Thoracic aorta (tissue), 2 donors: ENCODE results near the gene EPHX1. TPM values are rescaled to one million over a fixed set of nuclear protein-coding genes. Genes with fewer than 3 reads are reported as not detected.
"Not testable (repeated sequence)": the region's sequence is repeated elsewhere in the genome, so short reads cannot be mapped to it uniquely, and the experiment has no call there.

Experiments used
- ATAC-seq: fragments of 150-250 bp; one replicate; pipeline ENCODE4 v1.8.0; 2017; ENCODE audit warnings: low read depth; ENCODE audit not compliant: insufficient number of reproducible peaks, low FRiP score
- DNase-seq: peaks from one replicate; pipeline ENCODE4 v3.0.0-alpha.2; 2020; ENCODE audit warnings: low spot score
- H3K27ac ChIP-seq, 2 donors: fragments of 200-600 bp; sonication (generic); 1 replicate in 1 of 2; 2 replicates in 1 of 2; pipeline ENCODE4 v1.5.1; 2016; ENCODE audit warnings: mild to moderate bottlenecking in 2 of 2, moderate library complexity in 2 of 2
- H3K27me3 ChIP-seq: fragments of 200-600 bp; sonication (generic); replicated peaks from 2 replicates; pipeline ENCODE4 v1.6.0; 2016; ENCODE audit warnings: mild to moderate bottlenecking; ENCODE audit not compliant: insufficient read depth
- H3K36me3 ChIP-seq: fragments of 200-600 bp; sonication (generic); one replicate; pipeline ENCODE4 v1.5.1; 2016
- H3K4me1 ChIP-seq, 2 donors: fragments of 200-600 bp; sonication (generic); 1 replicate in 1 of 2; 2 replicates in 1 of 2; pipeline versions ENCODE4 v1.5.1 to v1.6.0; 2016; ENCODE audit warnings: low read depth in 2 of 2, mild to moderate bottlenecking in 1 of 2; ENCODE audit not compliant: control insufficient read depth in 1 of 2
- H3K4me3 ChIP-seq: fragments of 200-600 bp; sonication (generic); 2 replicates; pipeline ENCODE4 v1.5.1; 2016; ENCODE audit warnings: mild to moderate bottlenecking
- H3K9me3 ChIP-seq: fragments of 200-600 bp; sonication (generic); 2 replicates; pipeline ENCODE4 v1.5.1; 2016
- CTCF ChIP-seq: fragments of 200-600 bp; sonication (generic); IDR thresholded peaks from one replicate; pipeline ENCODE4 v1.5.1; 2019; ENCODE audit warnings: antibody characterized with exemption
- total RNA-seq, 2 donors: library from RNA; depleted of rRNA; stranded (reverse); fragments of >200 nt; gene quantifications; one replicate each; pipeline versions ENCODE4 v1.1.0 to v1.2.3, GENCODE V29; 2016

EPHX1 gene
- total RNA-seq, 2 donors from 2014 or later, result 58.9 to 77.6 TPM

GRCh38 chr1:225806249-225806648, 3.7 kb upstream of the EPHX1 start:
- DNase-seq (no peak), ATAC-seq (no peak)
- Histone ChIP-seq H3K4me3 (no peak overlapping the region), H3K36me3 (no peaks in the 10 kb centered on the region), H3K9me3 (no peaks in the 10 kb centered on the region), H3K27ac (no peak overlapping the region), H3K4me1 (peaks cover 0 to 8% of the 10 kb centered on the region in 2 donors), H3K27me3 (no peaks in the 10 kb centered on the region)
- TF ChIP-seq CTCF, result no peak

GRCh38 chr1:225806736-225807135, 3.2 kb upstream of the EPHX1 start:
- not testable (repeated sequence) for ATAC-seq, H3K4me3 ChIP-seq, H3K27ac ChIP-seq, DNase-seq, H3K9me3 ChIP-seq, H3K36me3 ChIP-seq, H3K27me3 ChIP-seq
- peaks cover 0 to 13% of the 10 kb centered on the region in 2 donors for H3K4me1 ChIP-seq

GRCh38 chr1:225808136-225808535, 1.8 kb upstream of the EPHX1 start:
- Histone ChIP-seq H3K4me1 (peaks cover 9 to 27% of the 10 kb centered on the region in 2 donors), H3K4me3 (no peak overlapping the region), H3K27ac (no peak overlapping the region), H3K36me3 (no peaks in the 10 kb centered on the region), H3K27me3 (no peaks in the 10 kb centered on the region), H3K9me3 (no peaks in the 10 kb centered on the region)
- no peak for TF ChIP-seq CTCF
- ATAC-seq (no peak), DNase-seq (no peak)

GRCh38 chr1:225810579-225811538, 935 bp downstream of the EPHX1 start:
- Histone ChIP-seq H3K4me1 (peaks cover 27 to 54% of the 10 kb centered on the region in 2 donors), H3K27ac (peak overlapping the region; percentile 52 to 68), H3K4me3 (peak overlapping the region; percentile 91)
- not testable (repeated sequence) for DNase-seq, ATAC-seq, H3K9me3 ChIP-seq, H3K27me3 ChIP-seq, H3K36me3 ChIP-seq

- TF ChIP-seq CTCF, result no peak
- H3K4me3 ChIP-seq, result peak overlapping the region; percentile 91
- DNase-seq (no peak), ATAC-seq (no peak)
- H3K27ac ChIP-seq, result peak overlapping the region in 1 of 2 donors; percentile 31
- H3K9me3 ChIP-seq, result no peaks in the 10 kb centered on the region
- peaks cover 37 to 64% of the 10 kb centered on the region in 2 donors for H3K4me1 ChIP-seq
- H3K27me3 ChIP-seq, result no peaks in the 10 kb centered on the region
- H3K36me3 ChIP-seq, result no peaks in the 10 kb centered on the region
Observed at GRCh38 chr1:225811622-225812487, 1.9 kb downstream of the EPHX1 start.
